Ovary (tissue), 3 donors: ENCODE measurements around the gene FBXO42.

Experiments
- EP300 ChIP-seq: sonication (generic); formaldehyde crosslinking; IDR thresholded peaks from one replicate; pipeline ENCODE4 v1.6.1; 2017; ENCODE audit warnings: antibody characterized with exemption
- POLR2A ChIP-seq: fragments of 450-650 bp; IDR thresholded peaks from one replicate; pipeline ENCODE4 v1.6.1; 2017; ENCODE audit warnings: antibody characterized with exemption, mild to moderate bottlenecking, moderate library complexity
- TF ChIP-seq, protein P1 (sequence below), 3 donors: fragments of 450-650 bp in 2 of 3; fragments of 200-600 bp in 1 of 3; IDR thresholded peaks; one replicate each; pipeline versions ENCODE4 v1.5.1 to v1.8.0; 2016 to 2022; ENCODE audit warnings: antibody characterized with exemption in 3 of 3, mild to moderate bottlenecking in 1 of 3
- donor health status: DM: no; HTN: no; CAD: no.

DNA sequence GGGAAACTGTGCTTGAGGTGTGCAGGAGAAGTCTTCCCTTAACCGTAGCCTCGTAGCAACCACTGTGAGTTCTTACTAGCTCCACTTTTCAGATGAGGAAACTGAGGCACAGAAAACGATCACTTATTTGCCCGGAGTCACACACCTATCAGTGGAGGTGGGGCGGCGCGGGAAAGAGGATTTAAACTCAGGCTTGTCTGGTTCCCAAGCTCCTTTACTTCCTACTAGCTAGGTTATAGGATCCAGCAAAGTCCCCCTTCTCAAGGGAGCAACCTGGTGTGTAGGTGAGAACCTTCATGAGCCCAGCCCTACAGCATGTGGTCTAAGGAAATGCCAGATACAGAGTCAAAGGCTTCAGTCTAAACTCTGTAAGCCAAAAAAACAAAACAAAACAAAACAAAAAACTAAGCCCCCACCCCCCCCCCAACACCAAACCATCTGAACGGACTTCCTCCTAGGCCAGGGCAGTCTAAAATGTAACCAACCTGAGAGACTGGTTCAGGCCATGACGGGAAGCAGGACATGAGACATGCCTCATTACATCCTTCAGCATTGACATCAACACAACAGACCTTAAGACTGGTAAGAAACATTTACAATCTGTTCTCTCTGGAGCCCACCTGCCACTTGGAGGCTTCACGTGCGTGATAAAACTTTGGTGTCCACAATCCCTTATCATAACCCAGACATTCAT lies 709 bp upstream of the FBXO42 start:
- TF ChIP-seq, protein P1, sequence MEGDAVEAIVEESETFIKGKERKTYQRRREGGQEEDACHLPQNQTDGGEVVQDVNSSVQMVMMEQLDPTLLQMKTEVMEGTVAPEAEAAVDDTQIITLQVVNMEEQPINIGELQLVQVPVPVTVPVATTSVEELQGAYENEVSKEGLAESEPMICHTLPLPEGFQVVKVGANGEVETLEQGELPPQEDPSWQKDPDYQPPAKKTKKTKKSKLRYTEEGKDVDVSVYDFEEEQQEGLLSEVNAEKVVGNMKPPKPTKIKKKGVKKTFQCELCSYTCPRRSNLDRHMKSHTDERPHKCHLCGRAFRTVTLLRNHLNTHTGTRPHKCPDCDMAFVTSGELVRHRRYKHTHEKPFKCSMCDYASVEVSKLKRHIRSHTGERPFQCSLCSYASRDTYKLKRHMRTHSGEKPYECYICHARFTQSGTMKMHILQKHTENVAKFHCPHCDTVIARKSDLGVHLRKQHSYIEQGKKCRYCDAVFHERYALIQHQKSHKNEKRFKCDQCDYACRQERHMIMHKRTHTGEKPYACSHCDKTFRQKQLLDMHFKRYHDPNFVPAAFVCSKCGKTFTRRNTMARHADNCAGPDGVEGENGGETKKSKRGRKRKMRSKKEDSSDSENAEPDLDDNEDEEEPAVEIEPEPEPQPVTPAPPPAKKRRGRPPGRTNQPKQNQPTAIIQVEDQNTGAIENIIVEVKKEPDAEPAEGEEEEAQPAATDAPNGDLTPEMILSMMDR (IDR thresholded peaks at IDR 0.05): no peak
- TF ChIP-seq POLR2A (no peak), EP300 (no peak)
